ENCODE results near the gene CHD6.

DNA sequence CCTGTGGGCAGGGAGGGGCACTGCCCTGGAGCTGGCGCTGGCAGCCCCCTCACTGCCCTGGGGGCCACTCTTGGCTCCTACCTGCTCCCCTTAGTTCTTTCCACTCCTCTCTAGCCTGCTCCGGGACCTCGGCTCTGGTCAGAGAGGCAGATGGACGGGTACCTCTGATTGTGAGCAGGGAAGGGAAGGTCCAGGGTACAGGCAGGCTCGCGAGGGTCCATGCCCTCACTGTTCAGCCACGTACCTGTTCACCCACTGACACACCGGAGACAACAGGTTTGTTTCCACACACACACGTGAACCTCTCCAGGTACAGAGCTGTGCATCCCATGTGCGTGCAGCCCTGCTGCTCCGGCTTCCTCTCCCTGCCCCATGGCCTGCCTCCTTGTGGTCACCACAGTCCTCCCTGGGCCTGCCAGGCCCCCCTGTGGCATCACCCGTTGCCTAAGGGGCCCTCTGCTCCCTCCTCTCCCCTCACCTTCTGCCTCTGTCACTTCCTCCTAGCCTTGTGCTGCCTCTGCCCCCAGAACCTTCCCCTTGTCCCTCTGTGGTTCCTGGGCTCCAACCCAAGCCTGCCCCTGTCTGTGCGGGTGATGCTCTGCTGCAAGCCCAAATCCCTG is 253.8 kb downstream of the CHD6 start:
- TF ChIP-seq, protein P1, sequence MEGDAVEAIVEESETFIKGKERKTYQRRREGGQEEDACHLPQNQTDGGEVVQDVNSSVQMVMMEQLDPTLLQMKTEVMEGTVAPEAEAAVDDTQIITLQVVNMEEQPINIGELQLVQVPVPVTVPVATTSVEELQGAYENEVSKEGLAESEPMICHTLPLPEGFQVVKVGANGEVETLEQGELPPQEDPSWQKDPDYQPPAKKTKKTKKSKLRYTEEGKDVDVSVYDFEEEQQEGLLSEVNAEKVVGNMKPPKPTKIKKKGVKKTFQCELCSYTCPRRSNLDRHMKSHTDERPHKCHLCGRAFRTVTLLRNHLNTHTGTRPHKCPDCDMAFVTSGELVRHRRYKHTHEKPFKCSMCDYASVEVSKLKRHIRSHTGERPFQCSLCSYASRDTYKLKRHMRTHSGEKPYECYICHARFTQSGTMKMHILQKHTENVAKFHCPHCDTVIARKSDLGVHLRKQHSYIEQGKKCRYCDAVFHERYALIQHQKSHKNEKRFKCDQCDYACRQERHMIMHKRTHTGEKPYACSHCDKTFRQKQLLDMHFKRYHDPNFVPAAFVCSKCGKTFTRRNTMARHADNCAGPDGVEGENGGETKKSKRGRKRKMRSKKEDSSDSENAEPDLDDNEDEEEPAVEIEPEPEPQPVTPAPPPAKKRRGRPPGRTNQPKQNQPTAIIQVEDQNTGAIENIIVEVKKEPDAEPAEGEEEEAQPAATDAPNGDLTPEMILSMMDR (IDR thresholded peaks at IDR 0.05), result no peak
- TF ChIP-seq POLR2AphosphoS5 (IDR thresholded peaks at IDR 0.05), result no peak
- TF ChIP-seq POLR2A (IDR thresholded peaks at IDR 0.05), result no peak

Measured in upper lobe of left lung (tissue), 4 donors.